Endothelial cell of umbilical vein (primary cell): ENCODE results near the gene CNTD1. TPM values are rescaled to one million over a fixed set of nuclear protein-coding genes. Genes with fewer than 3 reads are reported as not detected.

Experiments used
- BruUV-seq: library from RNA; stranded (reverse); fragments of 400-500 nt; replicated peaks from 2 replicates; lab custom pipeline; 2021; lab: Mats Ljungman, UMichigan
- CTCF ChIA-PET: fragments of 300-600, 350-600 bp; sonication (Branson Sonifier 250); formaldehyde crosslinking; loops from one replicate; lab custom pipeline; 2021; ENCODE audit warnings: antibody characterized with exemption, inconsistent platforms; lab: Charles Lee
- POLR2A ChIA-PET: fragments of 300-600, 350-600 bp; sonication (Branson Sonifier 250); formaldehyde crosslinking; loops from one replicate; lab custom pipeline; 2021; ENCODE audit warnings: antibody characterized with exemption, inconsistent platforms; lab: Charles Lee
- DNase-seq: peaks from one replicate; pipeline ENCODE4 v3.0.0-alpha.2; 2011; ENCODE audit warnings: low read depth, low spot score
- FAIRE-seq: peaks from 2 replicates; lab custom pipeline; 2011; peaks lifted over from hg19 to GRCh38; lab: Jason Lieb, UNC
- H2AFZ ChIP-seq: 2 replicates; pipeline ENCODE4 v1.6.0; 2012; ENCODE audit warnings: low read depth, low read length, control low read depth, inconsistent platforms
- H3K27ac ChIP-seq: 2 replicates; pipeline ENCODE4 v1.5.1; 2011; ENCODE audit warnings: low read depth, mild to moderate bottlenecking, control low read depth, low read length, moderate library complexity; ENCODE audit not compliant: insufficient read depth
- H3K27me3 ChIP-seq, 2 experiments: 2 replicates each; pipeline versions ENCODE4 v1.6.0 to v1.6.1; 2011; ENCODE audit warnings: low read length in 2 of 2, mixed read lengths in 1 of 2; ENCODE audit not compliant: control insufficient read depth in 2 of 2, insufficient read depth in 2 of 2
- H3K36me3 ChIP-seq, 2 experiments: 2 replicates in 1 of 2; 3 replicates in 1 of 2; pipeline ENCODE4 v1.5.1; 2011; ENCODE audit warnings: low read length in 2 of 2, mild to moderate bottlenecking in 1 of 2, moderate library complexity in 1 of 2; ENCODE audit not compliant: control insufficient read depth in 2 of 2, insufficient read depth in 2 of 2; ENCODE audit errors: extremely low read depth in 1 of 2
- H3K4me1 ChIP-seq: 3 replicates; pipeline ENCODE4 v1.5.1; 2011; ENCODE audit warnings: mild to moderate bottlenecking, low read length; ENCODE audit not compliant: control insufficient read depth, insufficient read depth; ENCODE audit errors: extremely low read depth
- H3K4me2 ChIP-seq: 2 replicates; pipeline ENCODE4 v1.6.1; 2011; ENCODE audit warnings: low read length, control low read depth, mixed read lengths; ENCODE audit not compliant: insufficient read depth
- H3K4me3 ChIP-seq, 3 experiments: fragments of 200-600 bp in 1 of 3; sonication (generic), shearing (Covaris generic) in 1 of 3; replicated peaks in 1 of 3; 2 replicates each; pipeline ENCODE4 v1.5.1; 2011 to 2016; ENCODE audit warnings: control low read depth in 3 of 3, low read length in 3 of 3, mild to moderate bottlenecking in 2 of 3, inconsistent platforms in 1 of 3, low read depth in 1 of 3, moderate library complexity in 1 of 3; ENCODE audit not compliant: insufficient read depth in 1 of 3
- H3K79me2 ChIP-seq: 2 replicates; pipeline ENCODE4 v1.6.0; 2012; ENCODE audit warnings: low read length, inconsistent platforms; ENCODE audit not compliant: control insufficient read depth, insufficient read depth
- H3K9ac ChIP-seq: replicated peaks from 2 replicates; pipeline ENCODE3; 2011; ENCODE audit warnings: low read length, control low read depth; ENCODE audit not compliant: insufficient read depth; ENCODE audit errors: extremely low read depth
- H3K9me1 ChIP-seq: replicated peaks from 3 replicates; pipeline ENCODE4 v1.6.0; 2011; ENCODE audit warnings: mild to moderate bottlenecking, low read length; ENCODE audit not compliant: control insufficient read depth, insufficient read depth; ENCODE audit errors: extremely low read depth
- H3K9me3 ChIP-seq: replicated peaks from 2 replicates; pipeline ENCODE4 v1.5.1; 2012; ENCODE audit warnings: low read length, inconsistent platforms; ENCODE audit not compliant: control insufficient read depth, insufficient read depth
- H4K20me1 ChIP-seq: replicated peaks from 2 replicates; pipeline ENCODE3; 2011; ENCODE audit warnings: mild to moderate bottlenecking, low read length; ENCODE audit not compliant: control insufficient read depth, insufficient read depth; ENCODE audit errors: extremely low read depth
- EZH2 ChIP-seq: IDR thresholded peaks from 2 replicates; pipeline ENCODE4 v1.6.1; 2012; ENCODE audit warnings: borderline replicate concordance, low read depth, mild to moderate bottlenecking, moderate library complexity, low read length, inconsistent platforms; ENCODE audit not compliant: severe bottlenecking
- FOS ChIP-seq: IDR thresholded peaks from 2 replicates; pipeline ENCODE4 v1.6.1; 2011; ENCODE audit warnings: mild to moderate bottlenecking, low read length, moderate library complexity, borderline replicate concordance; ENCODE audit not compliant: insufficient read depth
- GATA2 ChIP-seq: IDR thresholded peaks from 2 replicates; pipeline ENCODE4 v1.7.0; 2011; ENCODE audit warnings: low read depth, mild to moderate bottlenecking, moderate library complexity, mixed read lengths, low read length; ENCODE audit not compliant: insufficient read length, insufficient read depth
- JUN ChIP-seq: IDR thresholded peaks from 2 replicates; pipeline ENCODE4 v1.6.1; 2011; ENCODE audit warnings: borderline replicate concordance, low read depth; ENCODE audit not compliant: insufficient read length, insufficient read depth
- MYC ChIP-seq: IDR thresholded peaks from one replicate; pipeline ENCODE4 v1.6.1; 2011; ENCODE audit warnings: mild to moderate bottlenecking, low read depth, low read length
- POLR2A ChIP-seq: IDR thresholded peaks from 2 replicates; pipeline ENCODE4 v1.6.1; 2012; ENCODE audit warnings: low read depth, mild to moderate bottlenecking, control low read depth, low read length
- POLR2AphosphoS5 ChIP-seq: IDR thresholded peaks from 2 replicates; pipeline ENCODE4 v1.6.1; 2012; ENCODE audit warnings: low read depth, mild to moderate bottlenecking, control low read depth, low read length, moderate library complexity; ENCODE audit not compliant: insufficient read depth
- dilution Hi-C: fragments of 300-500 bp; cut with MboI; formaldehyde crosslinking; loops from one replicate; pipeline ENCODE4 v1.15.0; 2019; ENCODE audit warnings: low sequenced_read_pairs; ENCODE audit not compliant: extremely low pct_ligation_motif_present
- intact Hi-C: fragments of 100-400 bp; cut with micrococcal nuclease; formaldehyde crosslinking; loops from one replicate; pipeline ENCODE4 v1.10.0; 2022
- polyA plus RNA-seq, 4 experiments: library from polyadenylated mRNA; depleted of rRNA in 3 of 4; stranded (reverse) in 3 of 4; unstranded in 1 of 4; fragments of >200 nt; gene quantifications; 2 replicates each; pipeline versions ENCODE4 v1.2.1 to v1.2.3, GENCODE V29; 2011 to 2012; ENCODE audit warnings: missing spikeins in 1 of 4
- total RNA-seq: library from RNA; stranded (reverse); gene quantifications from 2 replicates; pipeline ENCODE4 v1.2.3, GENCODE V29; 2021
- TF ChIP-seq, protein P1 (sequence below), 2 donors: IDR thresholded peaks; 1 replicate in 1 of 2; 2 replicates in 1 of 2; pipeline ENCODE4 v1.5.1; 2011; ENCODE audit warnings: low read length in 2 of 2, mild to moderate bottlenecking in 2 of 2, moderate library complexity in 2 of 2, control low read depth in 1 of 2, inconsistent platforms in 1 of 2, low read depth in 1 of 2; ENCODE audit not compliant: insufficient read depth in 1 of 2; ENCODE audit errors: extremely low read depth in 1 of 2
- TF ChIP-seq, protein P2 (sequence below): IDR thresholded peaks from 2 replicates; pipeline ENCODE4 v1.6.1; 2011; ENCODE audit not compliant: insufficient read depth, insufficient read length

CNTD1 gene
- total and polyA plus RNA-seq, 2 donors (not counting 3 experiments of a cell fraction or from before 2014, with no cell fraction given), result not detected

DNA sequence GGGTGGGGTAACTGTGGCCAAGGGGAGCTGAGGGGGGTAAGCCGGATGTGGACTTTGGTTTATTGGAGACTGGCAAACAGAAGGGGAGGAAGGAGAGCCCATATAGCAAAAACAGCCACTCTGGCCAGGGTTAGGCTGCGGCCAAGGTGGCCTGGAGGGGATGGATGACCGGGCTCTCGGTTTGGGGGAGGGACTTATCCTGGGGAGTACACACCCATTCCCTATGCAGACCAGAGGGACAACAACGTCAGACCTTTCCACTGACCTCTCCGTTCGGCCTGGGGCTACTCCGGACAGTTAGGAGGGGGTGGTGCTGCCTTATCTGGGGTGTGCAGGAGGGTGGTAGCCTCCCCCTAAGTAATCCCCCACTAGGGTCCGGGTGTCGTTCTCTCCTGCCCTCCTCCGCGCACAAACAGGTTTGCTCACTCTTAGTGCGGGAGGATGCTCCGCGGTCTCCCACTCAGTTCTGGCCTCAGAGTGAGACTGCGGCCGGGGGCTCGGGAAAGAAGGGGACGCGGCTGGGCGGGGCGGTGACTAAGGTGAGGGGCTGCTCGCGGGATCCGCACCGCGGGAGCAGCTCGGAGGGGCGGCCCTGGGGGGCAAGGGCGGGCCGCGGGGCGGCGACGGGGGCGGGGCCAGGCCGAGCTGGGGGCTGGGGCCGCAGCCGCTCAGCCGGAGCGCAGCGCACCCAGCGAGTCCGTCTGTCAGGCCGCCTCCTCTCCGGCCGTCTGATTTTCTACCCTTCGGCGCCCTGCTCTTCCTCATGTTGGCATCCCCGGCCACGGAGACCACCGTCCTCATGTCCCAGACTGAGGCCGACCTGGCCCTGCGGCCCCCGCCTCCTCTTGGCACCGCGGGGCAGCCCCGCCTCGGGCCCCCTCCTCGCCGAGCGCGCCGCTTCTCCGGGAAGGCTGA, 18.5 kb upstream of the CNTD1 start, which contains the start of gene WNK4:
WNK4 (plus strand) TSS at position 675 of the 915 bp plus-strand sequence; CDS start at position 764, 89 bp downstream.
- ChIA-PET POLR2A (interaction anchor here (0.5 to 0.9 kb wide), 2 partner anchors 19 to 49 kb away, joined by 3 read pairs; partner anchors contain the start of gene RAMP2), CTCF (interaction anchor here (0.7 to 4.7 kb wide), 5 partner anchors 17 to 58 kb away, joined by 3 to 44 read pairs (median 3); partner anchors contain the start of gene BECN1)
- TF ChIP-seq, protein P1, sequence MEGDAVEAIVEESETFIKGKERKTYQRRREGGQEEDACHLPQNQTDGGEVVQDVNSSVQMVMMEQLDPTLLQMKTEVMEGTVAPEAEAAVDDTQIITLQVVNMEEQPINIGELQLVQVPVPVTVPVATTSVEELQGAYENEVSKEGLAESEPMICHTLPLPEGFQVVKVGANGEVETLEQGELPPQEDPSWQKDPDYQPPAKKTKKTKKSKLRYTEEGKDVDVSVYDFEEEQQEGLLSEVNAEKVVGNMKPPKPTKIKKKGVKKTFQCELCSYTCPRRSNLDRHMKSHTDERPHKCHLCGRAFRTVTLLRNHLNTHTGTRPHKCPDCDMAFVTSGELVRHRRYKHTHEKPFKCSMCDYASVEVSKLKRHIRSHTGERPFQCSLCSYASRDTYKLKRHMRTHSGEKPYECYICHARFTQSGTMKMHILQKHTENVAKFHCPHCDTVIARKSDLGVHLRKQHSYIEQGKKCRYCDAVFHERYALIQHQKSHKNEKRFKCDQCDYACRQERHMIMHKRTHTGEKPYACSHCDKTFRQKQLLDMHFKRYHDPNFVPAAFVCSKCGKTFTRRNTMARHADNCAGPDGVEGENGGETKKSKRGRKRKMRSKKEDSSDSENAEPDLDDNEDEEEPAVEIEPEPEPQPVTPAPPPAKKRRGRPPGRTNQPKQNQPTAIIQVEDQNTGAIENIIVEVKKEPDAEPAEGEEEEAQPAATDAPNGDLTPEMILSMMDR (IDR thresholded peaks at IDR 0.05; ENCODE audit: extremely low read depth in 1 of 2, insufficient read depth in 1 of 2, low read depth in 1 of 2, low read length in 2 of 2), result no peak
- TF ChIP-seq POLR2A (peak; percentile 55), POLR2AphosphoS5 (peak; percentile 54), GATA2 (no peak), JUN (no peak), EZH2 (peak; percentile 63), MYC (no peak), FOS (no peak)
- TF ChIP-seq, protein P2, sequence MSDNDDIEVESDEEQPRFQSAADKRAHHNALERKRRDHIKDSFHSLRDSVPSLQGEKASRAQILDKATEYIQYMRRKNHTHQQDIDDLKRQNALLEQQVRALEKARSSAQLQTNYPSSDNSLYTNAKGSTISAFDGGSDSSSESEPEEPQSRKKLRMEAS, result no peak
- no peaks in the 10 kb centered on the region for H3K79me2 ChIP-seq
- H3K27ac ChIP-seq, result no peak within 1 kb of the TSS
- BruUV-seq, result no TSS peak
- H2AFZ ChIP-seq, result peak within 1 kb of the TSS; percentile 53
- peak within 1 kb of the TSS; percentile 54 for H3K4me2 ChIP-seq
- H4K20me1 ChIP-seq, result no peaks in the 10 kb centered on the region
- peaks cover 43% of the 10 kb centered on the region for H3K4me1 ChIP-seq
- DNase-seq, result peak; percentile 23
- intact Hi-C loops (loop anchor here (5.0 kb wide), 1 partner anchor 103 kb away; the partner anchor contains the start of gene PLEKHH3), dilution Hi-C loops (no loop called here)
- H3K36me3 ChIP-seq, result peaks cover 0 to 8% of the 10 kb centered on the region in 2 experiments
- H3K9ac ChIP-seq, result no peak within 1 kb of the TSS
- peaks cover 7 to 9% of the 10 kb centered on the region in 2 experiments for H3K27me3 ChIP-seq
- peak within 1 kb of the TSS in 2 of 3 experiments; percentile 18 to 48 for H3K4me3 ChIP-seq
- no peaks in the 10 kb centered on the region for H3K9me3 ChIP-seq
- no peaks in the 10 kb centered on the region for H3K9me1 ChIP-seq
- no peak for FAIRE-seq
